Gastroesophageal sphincter (tissue), 3 donors: Measurements from ENCODE around the gene DNAH9.

Experiments
- CTCF ChIP-seq, 4 experiments: fragments of 200-600 bp in 2 of 4; fragments of 450-650 bp in 2 of 4; sonication (generic) in 1 of 4; IDR thresholded peaks; one replicate each; pipeline ENCODE4 v1.5.1; 2017 to 2019; ENCODE audit warnings: antibody characterized with exemption in 4 of 4, mild to moderate bottlenecking in 2 of 4, moderate library complexity in 2 of 4
- EP300 ChIP-seq: sonication (generic); formaldehyde crosslinking; IDR thresholded peaks from one replicate; pipeline ENCODE4 v1.6.1; 2017; ENCODE audit warnings: antibody characterized with exemption, mild to moderate bottlenecking
- POLR2A ChIP-seq, 2 donors: fragments of 450-650 bp; IDR thresholded peaks; one replicate each; pipeline ENCODE4 v1.6.1; 2017; ENCODE audit warnings: antibody characterized with exemption in 2 of 2, mild to moderate bottlenecking in 2 of 2, moderate library complexity in 1 of 2
- POLR2AphosphoS5 ChIP-seq: sonication (generic); formaldehyde crosslinking; IDR thresholded peaks from one replicate; pipeline ENCODE4 v1.6.1; 2017; ENCODE audit warnings: antibody characterized with exemption

- TF ChIP-seq EP300: no peak
- no peak for TF ChIP-seq POLR2A (IDR thresholded peaks at IDR 0.05)
- no peak for TF ChIP-seq POLR2AphosphoS5
- no peak for TF ChIP-seq CTCF (IDR thresholded peaks at IDR 0.05)
Observed at GRCh38 chr17:11896199-11896598, 297.9 kb downstream of the DNAH9 start.
